NCI-H146 (cell line): ENCODE results near the gene FZD1.
"Not testable (repeated sequence)": the region's sequence is repeated elsewhere in the genome, so short reads cannot be mapped to it uniquely, and the experiment has no call there.

ENCODE experiments used
- DNase-seq: peaks from one replicate; lab custom pipeline; 2025; lab: John Stamatoyannopoulos, UW

FZD1 gene

GRCh38 chr7:91297939-91298338 lies 33.7 kb downstream of the FZD1 start:
- DNase-seq: no peak

- no peak for DNase-seq
These were observed 35.9 kb downstream of the FZD1 start for GRCh38 chr7:91299952-91300775.

GRCh38 chr7:91302794-91303193 lies 38.6 kb downstream of the FZD1 start:
- DNase-seq: no peak

GRCh38 chr7:91306266-91306665 lies 42.0 kb downstream of the FZD1 start:
- no peak for DNase-seq

- DNase-seq: no peak
These were observed 43.2 kb downstream of the FZD1 start for GRCh38 chr7:91307467-91307866.

- not testable (repeated sequence) for DNase-seq
These were observed 44.0 kb downstream of the FZD1 start for GRCh38 chr7:91308191-91308590.

- no peak for DNase-seq
These were observed 46.7 kb downstream of the FZD1 start for GRCh38 chr7:91310830-91311460.

GRCh38 chr7:91311839-91312238 lies 47.6 kb downstream of the FZD1 start:
- DNase-seq: no peak

GRCh38 chr7:91313113-91313512 lies 48.9 kb downstream of the FZD1 start:
- no peak for DNase-seq

- DNase-seq: no peak
These were observed 50.5 kb downstream of the FZD1 start for GRCh38 chr7:91314591-91315323.

- DNase-seq: no peak
These were observed 52.2 kb downstream of the FZD1 start for GRCh38 chr7:91316426-91316825.

GRCh38 chr7:91319351-91319750 lies 55.1 kb downstream of the FZD1 start:
- DNase-seq: no peak

- no peak for DNase-seq
These were observed 56.3 kb downstream of the FZD1 start for GRCh38 chr7:91320366-91321078.
